NAMALWA (cell line): ENCODE data around the gene BTBD8.

Experiments
- DNase-seq: peaks from one replicate; pipeline ENCODE4 v3.0.0-alpha.2; 2015; ENCODE audit warnings: low spot score

The BTBD8 gene

DNA sequence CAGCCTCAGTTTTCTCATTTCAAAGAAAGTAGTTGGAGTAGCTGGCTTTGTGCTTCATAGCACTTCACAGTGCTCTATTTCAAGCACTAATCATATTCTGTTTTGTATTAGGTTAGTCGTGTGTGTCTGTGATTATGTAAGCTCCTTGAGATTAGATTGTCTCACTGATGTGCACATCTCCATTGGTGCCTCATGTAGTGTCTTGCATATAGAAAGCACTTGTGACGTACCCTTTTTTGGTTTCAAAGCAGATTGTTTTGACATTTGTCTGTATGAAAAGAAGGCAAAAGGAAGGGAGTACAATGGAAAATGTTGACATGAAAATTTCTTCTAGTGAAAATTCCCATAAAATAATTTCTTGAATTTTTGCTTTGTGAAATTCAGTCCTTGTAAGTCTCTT, 13.9 kb downstream of the BTBD8 start:
- DNase-seq = no peak

DNA sequence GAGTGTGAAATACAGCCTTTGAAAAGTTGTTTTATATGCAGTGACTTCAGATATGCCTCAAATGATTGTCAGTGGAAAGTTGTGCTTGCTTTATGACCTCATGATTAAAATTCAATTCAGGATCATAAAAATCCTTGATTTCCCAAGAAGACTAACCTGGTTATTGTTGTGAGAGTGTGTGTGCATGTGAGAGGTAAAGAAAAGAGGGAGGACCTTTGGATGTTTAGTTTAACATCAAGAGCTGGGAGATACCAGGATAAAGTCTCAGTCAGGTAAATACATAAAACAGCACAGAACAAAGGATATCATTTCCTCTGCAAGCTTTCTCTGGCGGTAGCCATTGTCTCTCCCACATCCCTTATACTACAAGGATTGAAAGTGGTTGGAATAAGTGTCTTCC, 14.4 kb downstream of the BTBD8 start:
- no peak for DNase-seq

DNA sequence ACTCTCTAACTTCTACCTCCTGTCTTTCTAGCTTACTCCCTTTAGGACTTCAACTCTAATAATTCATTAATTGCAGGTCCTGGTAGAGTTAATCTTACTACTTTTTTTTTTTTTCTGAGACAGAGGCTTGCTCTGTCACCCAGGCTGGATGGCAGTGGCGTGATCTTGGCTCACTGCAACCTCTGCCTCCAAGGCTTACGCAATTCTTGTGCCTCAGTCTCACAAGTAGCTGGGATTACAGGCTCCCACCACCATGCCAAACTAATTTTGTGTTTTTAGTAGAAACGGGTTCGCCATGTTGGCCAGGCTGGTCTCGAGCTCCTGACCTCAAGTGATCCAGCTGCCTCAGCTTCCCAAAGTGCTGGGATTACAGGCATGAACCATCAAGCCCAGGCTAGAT, 15.7 kb downstream of the BTBD8 start:
- no peak for DNase-seq

DNA sequence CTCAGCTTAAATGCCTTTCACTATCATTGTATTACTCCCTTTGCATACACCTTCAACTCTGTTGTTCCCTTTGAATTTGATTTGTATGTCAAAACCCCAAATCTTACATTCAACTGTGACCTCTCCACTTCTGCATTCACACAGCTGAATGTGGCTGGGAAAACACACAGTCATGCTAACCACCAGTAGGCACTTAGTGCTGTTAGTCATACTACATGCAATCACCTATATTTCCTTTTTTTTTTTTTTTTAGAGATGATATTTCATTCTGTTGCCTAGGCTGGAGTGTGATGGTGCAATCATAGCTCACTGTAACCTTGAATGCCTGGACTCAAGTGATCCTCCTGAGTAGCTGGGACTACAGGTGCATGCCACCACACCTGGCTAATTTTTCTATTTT, 16.2 kb downstream of the BTBD8 start:
- no peak for DNase-seq

DNA sequence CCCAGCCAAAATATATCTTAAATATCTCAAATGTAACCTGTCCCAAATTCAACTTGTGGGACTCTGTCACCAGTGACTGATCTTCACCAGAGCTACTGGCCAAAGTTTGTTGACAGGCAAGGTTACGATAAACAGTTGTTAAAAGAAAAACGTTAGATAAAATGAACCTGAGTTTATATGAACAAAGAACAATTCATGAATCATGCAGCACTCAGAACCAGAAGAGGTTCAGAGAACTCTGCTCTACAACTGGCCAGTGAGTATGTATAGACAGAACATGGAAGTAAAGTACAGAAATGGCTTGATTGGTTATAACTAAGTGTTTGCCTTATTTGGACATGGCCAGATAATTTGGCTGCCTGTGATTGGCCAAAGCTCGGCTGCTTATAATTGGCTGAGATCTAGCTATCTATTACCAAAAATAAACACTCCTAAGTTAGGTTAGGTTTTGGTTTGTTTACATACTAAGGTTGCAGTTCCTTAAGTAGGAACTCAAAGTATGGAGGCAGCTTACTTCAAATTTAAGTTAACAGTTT, 25.5 kb downstream of the BTBD8 start:
- DNase-seq = no peak

DNA sequence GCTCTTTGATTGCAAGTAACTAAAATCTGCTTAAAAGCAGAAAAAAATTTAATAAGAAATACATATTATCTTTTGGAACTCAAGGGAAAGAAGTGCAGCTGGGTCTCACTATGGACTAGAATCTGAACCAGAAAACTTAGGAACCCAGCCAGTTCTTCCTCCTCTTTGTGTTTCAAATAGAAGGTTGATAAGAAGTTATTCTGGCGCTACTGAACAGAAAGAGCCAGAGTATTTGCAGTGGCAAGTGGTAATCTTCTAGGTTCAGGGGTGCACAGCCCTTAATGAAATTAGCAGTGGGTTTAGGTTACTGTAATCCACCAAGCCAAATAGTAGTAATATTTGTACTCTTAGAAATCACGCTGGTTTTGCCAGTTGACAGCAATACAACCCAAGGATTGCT, 28.5 kb downstream of the BTBD8 start:
- DNase-seq = no peak

DNA sequence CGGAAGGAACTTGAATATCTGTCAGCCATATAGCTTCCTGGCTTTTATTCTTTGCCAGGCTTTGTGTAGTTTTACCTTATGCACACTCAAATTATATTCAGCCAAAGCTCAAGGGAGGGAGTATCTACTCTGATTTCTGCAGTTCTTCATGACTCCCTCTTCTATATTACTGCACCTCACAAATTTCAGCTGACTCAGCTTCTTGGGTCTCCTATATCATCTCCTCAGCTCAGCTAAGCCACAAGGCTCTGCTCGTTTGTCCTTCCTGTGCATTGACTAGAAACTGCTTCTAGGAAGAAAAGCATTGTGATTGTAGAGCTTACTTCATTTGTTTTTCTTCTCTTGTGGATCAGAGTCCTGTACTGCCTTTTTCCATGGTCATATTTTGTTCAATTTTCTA, 37.4 kb downstream of the BTBD8 start:
- DNase-seq = no peak

DNA sequence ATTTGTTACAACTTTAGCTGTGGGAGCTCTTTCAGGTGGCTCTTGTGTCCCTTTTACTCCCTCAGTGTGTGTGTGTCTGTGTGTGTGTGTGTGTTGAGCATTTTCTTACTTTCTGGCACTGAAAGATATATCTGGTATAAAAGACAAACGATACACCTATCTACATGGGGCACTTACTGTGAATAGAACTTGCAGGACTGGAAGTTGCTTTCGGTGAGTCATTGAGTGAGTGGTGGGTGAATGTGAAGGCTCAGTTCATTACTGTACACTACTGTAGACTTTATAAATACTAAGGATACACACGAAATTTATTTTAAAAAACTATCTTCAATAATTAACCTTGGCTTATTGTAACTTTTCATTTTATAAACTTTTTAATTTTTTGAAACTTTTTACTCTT, 38.7 kb downstream of the BTBD8 start:
- no peak for DNase-seq

DNA sequence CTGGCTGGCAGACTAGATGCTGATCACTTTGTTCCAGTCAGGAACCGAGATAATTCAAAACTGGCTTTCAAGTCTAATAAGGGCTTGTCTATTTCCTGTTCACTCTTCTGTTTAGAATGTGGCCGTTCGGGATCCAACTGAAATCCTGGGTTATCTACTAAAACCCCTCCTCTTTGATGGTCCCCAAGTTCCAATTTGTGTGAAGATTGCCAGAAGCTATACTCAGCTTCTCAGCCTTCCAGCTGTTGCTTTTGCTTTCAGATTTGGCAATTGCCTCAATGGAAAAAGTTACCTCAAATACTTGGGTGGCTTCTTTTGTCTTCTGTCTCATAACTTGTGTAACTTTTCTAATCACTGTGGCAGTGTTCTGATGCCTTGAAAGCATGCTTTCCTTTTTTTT, 43.7 kb downstream of the BTBD8 start:
- no peak for DNase-seq

DNA sequence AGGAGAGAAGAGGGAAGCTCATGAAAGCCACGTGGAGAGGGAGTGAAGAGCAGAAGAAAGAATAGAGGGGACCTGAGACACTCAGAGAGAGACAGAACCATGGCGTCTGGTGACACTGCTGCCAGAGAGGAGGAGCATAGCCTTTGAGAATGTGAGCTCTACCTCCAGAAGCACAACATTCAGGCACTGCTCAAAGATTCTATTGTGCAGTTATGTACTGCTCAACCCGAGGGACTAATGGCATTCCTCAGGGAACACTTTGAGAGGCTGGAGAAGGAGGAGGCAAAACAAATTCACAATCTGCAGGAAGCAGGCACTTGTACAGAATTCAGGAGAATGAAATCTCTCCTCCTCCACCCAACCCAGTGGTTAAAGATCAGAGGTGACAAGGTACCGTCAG, 45.1 kb downstream of the BTBD8 start:
- DNase-seq = no peak

DNA sequence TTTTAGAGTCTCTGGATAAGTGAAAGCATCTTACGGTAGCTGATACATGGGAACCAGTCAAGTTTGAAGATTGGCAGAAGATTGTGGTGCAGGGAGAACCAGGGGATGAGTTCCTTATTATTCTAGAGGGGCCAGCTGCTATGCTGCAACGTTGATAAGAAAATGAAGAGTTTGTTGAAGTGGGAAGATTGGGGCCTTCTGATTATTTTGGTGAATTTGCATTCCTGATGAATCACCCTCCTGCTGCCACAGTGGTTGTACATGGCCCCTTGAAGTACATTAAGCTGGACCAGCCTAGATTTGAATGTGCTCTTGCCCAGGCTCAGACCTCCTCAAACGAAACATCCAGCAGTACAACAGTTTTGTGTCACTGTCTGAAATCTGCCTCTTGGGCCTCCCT, 45.9 kb downstream of the BTBD8 start:
- no peak for DNase-seq

DNA sequence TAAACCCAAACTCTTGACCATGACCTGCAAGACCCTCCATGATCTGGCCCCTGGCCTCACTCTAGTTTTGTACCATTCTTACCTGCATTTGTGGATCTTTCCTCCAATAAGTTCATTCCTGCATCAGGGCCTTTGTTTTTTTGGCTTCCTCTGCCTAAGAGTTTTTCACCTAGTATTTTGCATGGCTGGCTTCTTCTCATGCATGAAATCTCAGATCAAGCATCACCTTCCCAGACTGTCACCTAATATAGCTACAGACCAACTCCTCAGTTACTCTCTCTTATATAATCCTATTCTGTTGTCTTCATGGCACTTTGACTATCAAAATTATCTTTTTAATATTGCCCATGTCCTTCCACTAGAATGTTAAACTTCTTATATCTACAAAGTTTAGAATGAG, 54.2 kb downstream of the BTBD8 start:
- no peak for DNase-seq

DNA sequence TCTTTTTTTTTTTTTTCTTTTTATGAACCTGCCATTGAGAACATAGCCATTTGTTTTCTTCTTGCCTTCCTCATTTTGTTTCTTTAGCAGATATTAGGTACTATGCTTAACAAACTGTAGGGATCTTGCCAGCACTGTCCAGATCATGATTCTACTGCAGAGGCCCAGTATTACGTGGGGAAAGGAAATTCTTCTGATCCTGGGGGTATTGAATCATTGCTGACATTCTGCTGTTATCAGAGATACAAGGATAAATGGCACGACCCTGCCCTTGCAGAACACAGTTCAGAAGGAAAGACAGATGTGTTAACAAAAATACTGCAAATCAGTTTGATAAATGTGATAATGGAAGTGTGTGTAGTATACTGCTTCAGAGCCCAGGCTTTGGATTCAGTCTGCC, 56.2 kb downstream of the BTBD8 start:
- DNase-seq = no peak

DNA sequence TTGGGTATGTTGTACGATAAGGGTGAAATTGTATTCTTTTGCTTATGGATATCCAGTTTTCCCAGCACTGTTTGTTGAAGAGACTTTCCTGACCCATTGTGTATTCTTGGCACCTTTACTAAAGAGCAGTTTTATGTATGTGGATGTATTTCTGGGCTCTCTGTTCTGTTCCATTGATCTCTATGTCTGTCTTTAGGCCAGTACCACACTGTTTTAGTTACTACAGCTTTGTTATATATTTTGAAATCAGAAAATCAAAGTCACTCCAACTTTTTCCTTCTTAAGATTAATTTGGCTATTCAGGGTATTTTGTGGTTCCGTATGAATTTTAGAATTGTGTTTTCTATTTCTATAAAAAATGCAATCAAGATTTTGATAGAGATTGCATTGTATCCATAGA, 74.8 kb downstream of the BTBD8 start:
- no peak for DNase-seq

DNA sequence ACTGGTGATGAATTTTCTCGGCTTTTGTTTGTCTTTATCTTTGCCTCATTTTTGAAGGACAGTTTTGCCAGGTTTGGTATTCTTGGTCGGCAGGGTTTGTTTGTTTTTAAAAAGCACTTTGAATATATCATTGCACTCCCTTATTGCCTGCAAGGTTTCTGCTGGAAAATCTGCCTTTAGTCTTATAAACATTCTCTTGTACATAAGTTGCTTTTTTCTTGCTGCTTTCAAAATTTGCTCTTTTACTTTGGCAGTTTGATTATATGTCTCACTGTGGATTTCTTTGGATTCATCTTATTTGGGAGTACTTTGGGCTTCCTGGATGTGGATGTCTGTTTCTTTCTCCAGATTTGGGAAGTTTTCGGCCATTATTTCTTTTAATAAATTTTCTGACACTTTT, 79.4 kb downstream of the BTBD8 start:
- no peak for DNase-seq

DNA sequence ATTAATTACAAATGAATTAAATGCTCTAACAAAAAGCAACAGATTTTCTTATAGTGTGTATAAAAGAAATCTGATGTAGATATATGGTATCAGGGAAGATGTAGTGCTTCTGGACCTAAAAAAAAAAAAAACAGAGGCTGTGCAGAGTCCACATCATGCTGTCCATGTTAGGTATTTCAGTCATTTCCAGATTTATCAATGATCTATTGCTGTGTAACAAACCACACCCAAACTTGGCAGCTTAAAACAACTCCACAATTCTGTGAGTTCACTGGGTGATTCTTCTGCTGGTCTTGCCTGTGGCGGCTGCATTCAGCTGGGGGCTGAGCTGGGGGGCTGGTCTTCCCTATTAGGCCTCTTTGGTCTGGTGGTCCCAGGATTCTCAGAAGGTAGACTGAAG, 85.2 kb downstream of the BTBD8 start:
- no peak for DNase-seq

DNA sequence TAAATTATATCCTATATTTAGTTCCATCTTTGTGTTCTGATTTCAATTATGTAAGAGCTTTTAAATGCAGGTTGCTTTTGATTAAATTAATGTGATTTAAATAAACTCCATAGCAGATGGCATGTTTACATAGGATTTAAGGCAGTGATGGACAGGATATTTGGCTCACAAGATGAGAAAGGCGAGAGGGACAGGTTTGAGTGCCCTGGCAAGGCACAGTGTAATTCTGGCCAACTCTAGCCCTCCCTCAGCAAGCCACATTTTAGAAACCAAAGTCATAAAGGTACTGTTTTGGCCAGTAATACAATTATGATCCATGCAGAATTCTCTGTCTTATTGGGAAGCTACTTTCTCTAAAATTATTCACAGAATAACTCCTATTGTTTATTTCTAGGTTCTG, 87.0 kb downstream of the BTBD8 start:
- DNase-seq = no peak

DNA sequence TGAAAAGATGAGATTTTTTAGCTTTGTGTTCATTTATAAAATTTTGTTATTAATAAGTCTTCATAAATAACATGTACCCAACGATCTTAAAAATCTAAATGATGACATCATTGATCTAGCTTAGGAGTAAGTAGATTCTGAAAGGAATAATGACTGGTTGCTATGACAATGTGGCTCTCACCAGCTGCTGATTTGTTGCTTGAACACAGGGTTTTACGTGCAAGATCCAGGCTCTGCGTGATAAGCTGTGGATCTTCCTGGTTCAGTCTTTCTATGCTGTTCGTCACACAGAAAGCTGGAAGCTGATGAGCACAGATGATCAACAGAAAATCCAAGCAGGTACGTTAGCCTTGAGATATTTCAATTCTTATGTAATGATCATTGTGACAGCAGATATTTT, 88.5 kb downstream of the BTBD8 start:
- DNase-seq = no peak

DNA sequence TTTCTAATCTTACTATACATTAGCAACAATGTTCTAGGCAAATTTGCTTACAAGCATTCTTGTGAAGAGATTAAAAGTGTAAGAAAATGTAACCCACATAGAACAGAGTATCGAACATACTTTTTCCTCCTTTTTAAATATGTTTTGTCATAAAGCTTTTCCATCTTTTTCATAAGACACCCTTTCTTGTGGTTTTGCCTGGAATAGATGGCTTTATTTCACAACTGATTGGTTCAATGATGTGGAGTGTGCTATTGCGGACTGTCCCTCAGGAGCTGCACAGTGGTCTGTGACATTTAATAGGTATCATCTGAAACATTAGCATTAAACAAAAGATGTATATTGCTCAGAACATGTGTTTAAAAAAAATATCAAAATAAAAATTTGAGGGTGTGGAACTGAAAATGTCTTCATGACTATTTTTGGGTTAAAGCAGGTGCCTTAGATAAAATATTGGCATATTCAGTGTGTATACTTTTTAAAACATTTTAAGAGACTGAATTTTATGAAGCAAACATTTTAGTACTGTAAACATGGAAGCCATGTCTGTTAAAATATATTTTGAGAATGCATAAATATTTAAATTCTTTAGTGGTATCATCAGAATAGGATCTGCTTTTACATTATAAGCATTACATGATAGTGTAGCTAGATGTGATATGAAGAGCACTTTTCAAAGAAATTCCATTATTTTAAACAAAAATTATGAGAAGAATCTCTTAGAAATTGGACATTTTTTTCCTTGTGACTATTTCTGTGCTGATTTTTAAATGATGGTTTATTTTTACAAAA, 89.3 kb downstream of the BTBD8 start:
- DNase-seq = no peak

DNA sequence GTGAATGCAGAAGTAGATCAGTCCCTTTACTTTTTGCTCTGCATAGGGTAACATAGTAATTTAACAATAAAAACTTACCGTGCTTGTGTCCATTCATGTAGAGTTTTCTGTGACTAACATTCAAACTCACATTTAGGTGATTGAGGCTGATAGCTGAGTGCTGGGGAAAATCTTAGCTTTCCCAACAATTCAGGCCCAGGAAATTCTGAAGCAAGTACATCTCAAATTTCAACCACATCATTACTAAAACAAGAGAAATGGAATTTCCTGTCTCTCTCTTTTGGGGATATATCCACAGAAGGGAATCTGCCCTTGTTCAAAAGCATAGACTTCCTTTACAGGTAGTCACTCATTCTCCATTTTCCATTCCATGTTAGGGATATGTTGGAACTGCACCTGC, 104.5 kb downstream of the BTBD8 start:
- no peak for DNase-seq

DNA sequence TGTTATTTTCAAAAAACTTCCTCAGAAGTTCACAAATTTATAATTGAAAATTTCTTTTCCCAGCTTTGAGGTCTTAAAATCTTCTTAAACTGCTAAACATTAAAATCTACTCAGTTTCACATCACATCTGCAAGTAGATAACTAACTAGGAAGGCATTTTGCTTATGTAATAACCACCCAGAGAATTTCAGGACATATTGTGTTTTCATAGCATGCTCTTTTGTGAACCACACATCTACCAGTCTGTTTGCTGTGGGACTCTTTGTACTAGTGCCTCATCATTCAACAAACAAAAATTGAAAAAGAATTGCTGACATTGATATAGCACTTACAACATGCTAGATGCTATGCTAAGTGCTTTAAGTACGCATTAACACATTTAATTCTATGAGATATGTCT, 105.9 kb downstream of the BTBD8 start:
- DNase-seq = no peak

DNA sequence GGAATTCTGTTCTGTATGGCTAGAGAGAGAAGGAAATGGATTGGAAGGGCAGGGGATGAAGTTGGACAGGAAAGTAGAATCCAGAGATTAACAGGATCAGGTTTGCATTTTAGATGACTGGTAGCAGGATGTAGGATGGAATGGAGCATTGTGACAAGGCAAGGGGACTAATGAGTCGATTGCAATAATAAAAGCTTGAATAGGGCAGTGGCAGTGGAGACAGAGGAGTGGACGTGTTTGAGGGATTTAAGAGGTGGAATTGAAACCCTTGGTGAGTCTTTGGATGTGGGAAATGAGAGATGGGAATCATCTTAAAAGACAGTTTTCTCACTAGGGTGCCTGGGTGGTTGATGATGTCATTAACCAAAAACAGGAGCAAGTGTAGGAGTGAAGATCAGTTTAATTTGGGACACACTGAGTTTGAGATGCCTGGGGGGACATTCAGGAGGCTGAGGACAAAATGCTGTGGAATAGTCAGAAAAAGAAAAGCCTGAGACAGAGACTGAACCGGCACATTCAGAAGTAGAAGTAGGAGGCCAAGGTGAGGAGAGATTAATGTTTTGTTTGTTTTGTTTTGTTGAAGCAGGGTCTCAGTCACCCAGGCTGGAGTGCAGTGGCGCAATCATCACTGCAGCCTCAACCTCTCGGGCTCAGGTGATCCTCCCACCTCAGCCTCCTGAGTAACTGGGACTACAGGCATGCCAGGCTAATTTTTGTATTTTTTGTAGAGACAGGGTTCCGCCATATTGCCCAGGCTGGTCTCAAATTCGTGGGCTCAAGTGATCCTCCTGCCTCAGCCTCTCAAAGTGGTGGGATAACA, 108.5 kb downstream of the BTBD8 start:
- no peak for DNase-seq

DNA sequence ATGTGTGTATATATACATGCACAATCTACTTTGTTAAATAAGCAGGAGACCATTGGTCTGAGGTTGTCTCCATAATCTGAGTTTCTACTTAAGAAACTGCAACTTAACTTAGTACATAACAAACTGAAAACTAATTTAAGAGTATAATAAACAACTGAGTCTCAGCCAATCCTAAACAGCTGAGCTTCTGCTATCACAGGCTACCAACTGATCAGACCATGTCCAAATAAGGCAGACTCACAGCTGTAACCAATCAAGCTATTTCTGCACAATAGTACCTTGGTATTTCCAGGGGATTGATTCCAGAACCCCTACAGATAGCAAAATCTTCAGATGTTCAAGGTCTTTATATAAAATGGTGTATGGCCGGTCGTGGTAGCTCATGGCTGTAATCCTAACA, 111.6 kb downstream of the BTBD8 start:
- no peak for DNase-seq

DNA sequence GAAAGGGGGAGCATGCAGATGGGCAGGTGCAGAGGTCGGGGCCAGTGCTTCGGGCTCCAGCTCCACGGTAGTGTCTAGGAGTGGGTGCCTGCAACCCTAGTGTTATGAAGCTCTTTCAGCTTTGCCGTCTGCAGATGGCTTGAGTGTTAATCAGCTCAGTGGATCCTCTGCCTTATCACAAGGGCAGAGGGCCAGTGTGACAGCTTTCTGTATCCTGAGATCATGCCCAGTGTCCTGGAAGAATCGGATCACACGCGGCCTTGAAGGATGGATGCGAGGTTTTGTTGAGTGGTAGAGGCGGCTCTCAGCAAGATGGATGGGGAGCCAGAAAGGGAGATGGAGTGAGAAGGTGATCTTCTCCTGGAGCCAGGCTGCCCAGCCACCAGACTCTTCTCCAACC, 112.1 kb downstream of the BTBD8 start:
- DNase-seq = no peak
